Suprapubic skin (tissue), 4 donors: ENCODE data around the gene ZRSR2. TPM values are rescaled to one million over a fixed set of nuclear protein-coding genes. Genes with fewer than 3 reads are reported as not detected.
A peak's percentile ranks its signal among the peaks of the same experiment; 100 is the strongest.

Experiments
- DNase-seq, 2 donors: peaks; one replicate each; pipeline ENCODE4 v3.0.0-alpha.2; 2019; ENCODE audit warnings: low spot score in 2 of 2
- H3K27ac ChIP-seq: fragments of 200-600 bp; sonication (generic); one replicate; pipeline ENCODE4 v1.5.1; 2019
- H3K27me3 ChIP-seq: fragments of 200-600 bp; sonication (generic); one replicate; pipeline ENCODE4 v1.5.1; 2019
- H3K36me3 ChIP-seq: fragments of 200-600 bp; sonication (generic); one replicate; pipeline ENCODE4 v1.5.1; 2019
- H3K4me1 ChIP-seq: fragments of 200-600 bp; sonication (generic); one replicate; pipeline ENCODE4 v1.5.1; 2019
- H3K4me3 ChIP-seq: fragments of 200-600 bp; sonication (generic); one replicate; pipeline ENCODE4 v1.5.1; 2019; ENCODE audit warnings: mild to moderate bottlenecking
- H3K9me3 ChIP-seq: fragments of 200-600 bp; sonication (generic); one replicate; pipeline ENCODE4 v1.5.1; 2019
- CTCF ChIP-seq, 2 donors: fragments of 200-600 bp in 1 of 2; fragments of 450-650 bp in 1 of 2; sonication (generic) in 1 of 2; IDR thresholded peaks; one replicate each; pipeline ENCODE4 v1.5.1; 2016 to 2019; ENCODE audit warnings: antibody characterized with exemption in 2 of 2, mild to moderate bottlenecking in 1 of 2, moderate library complexity in 1 of 2
- EP300 ChIP-seq: sonication (generic); formaldehyde crosslinking; IDR thresholded peaks from one replicate; pipeline ENCODE4 v1.6.1; 2017; ENCODE audit warnings: antibody characterized with exemption
- POLR2A ChIP-seq, 2 donors: fragments of 450-650 bp; IDR thresholded peaks; one replicate each; pipeline ENCODE4 v1.6.1; 2017; ENCODE audit warnings: antibody characterized with exemption in 2 of 2, mild to moderate bottlenecking in 2 of 2, moderate library complexity in 2 of 2
- POLR2AphosphoS5 ChIP-seq, 3 donors: sonication (generic); formaldehyde crosslinking; IDR thresholded peaks; one replicate each; pipeline ENCODE4 v1.6.1; 2017; ENCODE audit warnings: antibody characterized with exemption in 3 of 3
- WGBS: methylation state at CpG from one replicate; pipeline ENCODE4 v1.1.5; 2018; 5-methylcytosine and 5-hydroxymethylcytosine counted together
- total RNA-seq, 4 donors: library from RNA; depleted of rRNA; stranded (reverse); fragments of >200 nt; gene quantifications; one replicate each; pipeline ENCODE4 v1.1.0, GENCODE V29; 2016

ZRSR2 gene
- total RNA-seq, 4 donors from 2014 or later = 2.3 to 11.5 (median 6.1) TPM

- no peak for TF ChIP-seq POLR2AphosphoS5 (IDR thresholded peaks at IDR 0.05)
- TF ChIP-seq CTCF (IDR thresholded peaks at IDR 0.05) = no peak
- TF ChIP-seq EP300 = no peak
- no peak for TF ChIP-seq POLR2A (IDR thresholded peaks at IDR 0.05)
- 82% methylated on average over 3 of the region's 3 CpGs for WGBS
- H3K27ac ChIP-seq = no peak overlapping the region
- no peak for DNase-seq
- peaks cover 11% of the 10 kb centered on the region for H3K36me3 ChIP-seq
- H3K27me3 ChIP-seq = no peaks in the 10 kb centered on the region
- peaks cover 10% of the 10 kb centered on the region for H3K4me1 ChIP-seq
- no peak overlapping the region for H3K4me3 ChIP-seq
- no peaks in the 10 kb centered on the region for H3K9me3 ChIP-seq
Measured at GRCh38 chrX:15786915-15787314, 3.4 kb upstream of the ZRSR2 start.

GRCh38 chrX:15790769-15791290, 546 bp downstream of the ZRSR2 start:
- TF ChIP-seq EP300 (no peak), POLR2AphosphoS5 (IDR thresholded peaks at IDR 0.05) (no peak), POLR2A (IDR thresholded peaks at IDR 0.05) (no peak)
- Histone ChIP-seq H3K4me3 (peak overlapping the region; percentile 63), H3K27ac (peak overlapping the region; percentile 84), H3K4me1 (peaks cover 10% of the 10 kb centered on the region), H3K9me3 (no peaks in the 10 kb centered on the region), H3K36me3 (no peaks in the 10 kb centered on the region), H3K27me3 (no peaks in the 10 kb centered on the region)
- 0% methylated on average over 15 of the region's 15 CpGs for WGBS
- DNase-seq = no peak

- DNase-seq = no peak
- no peaks in the 10 kb centered on the region for H3K36me3 ChIP-seq
- H3K4me3 ChIP-seq = no peak overlapping the region
- no peaks in the 10 kb centered on the region for H3K4me1 ChIP-seq
- TF ChIP-seq CTCF (IDR thresholded peaks at IDR 0.05) = no peak
- TF ChIP-seq POLR2AphosphoS5 (IDR thresholded peaks at IDR 0.05) = no peak
- no peak for TF ChIP-seq EP300
- no peak for TF ChIP-seq POLR2A (IDR thresholded peaks at IDR 0.05)
- no peaks in the 10 kb centered on the region for H3K27me3 ChIP-seq
- H3K9me3 ChIP-seq = no peaks in the 10 kb centered on the region
- no peak overlapping the region for H3K27ac ChIP-seq
- WGBS = 90% methylated on average over 4 of the region's 4 CpGs
Measured at GRCh38 chrX:15797707-15798106, 7.4 kb downstream of the ZRSR2 start.

- H3K36me3 ChIP-seq = peaks cover 11% of the 10 kb centered on the region
- H3K27me3 ChIP-seq = no peaks in the 10 kb centered on the region
- no peak overlapping the region for H3K27ac ChIP-seq
- no peak for TF ChIP-seq CTCF (IDR thresholded peaks at IDR 0.05)
- no peaks in the 10 kb centered on the region for H3K4me1 ChIP-seq
- H3K4me3 ChIP-seq = no peak overlapping the region
- DNase-seq = no peak
- H3K9me3 ChIP-seq = no peaks in the 10 kb centered on the region
Measured at GRCh38 chrX:15804563-15804962, 14.3 kb downstream of the ZRSR2 start.

- 94% methylated on average over 4 of the region's 4 CpGs for WGBS
- Histone ChIP-seq H3K4me3 (no peak overlapping the region), H3K9me3 (no peaks in the 10 kb centered on the region), H3K4me1 (no peaks in the 10 kb centered on the region), H3K27ac (no peak overlapping the region), H3K27me3 (no peaks in the 10 kb centered on the region), H3K36me3 (peaks cover 20% of the 10 kb centered on the region)
- no peak for TF ChIP-seq CTCF (IDR thresholded peaks at IDR 0.05)
- no peak for TF ChIP-seq POLR2A (IDR thresholded peaks at IDR 0.05)
- no peak for TF ChIP-seq POLR2AphosphoS5 (IDR thresholded peaks at IDR 0.05)
- no peak for TF ChIP-seq EP300
- DNase-seq = no peak
Measured at GRCh38 chrX:15808254-15808653, 18.0 kb downstream of the ZRSR2 start.
